ENCODE data around the gene TSFM. TPM values are rescaled to one million over a fixed set of nuclear protein-coding genes. Genes with fewer than 3 reads are reported as not detected.

Gene TSFM
- total RNA-seq, 1 donor from 2014 or later, result 28.4 TPM

GRCh38 chr12:57836442-57837375 is 54.1 kb downstream of the TSFM start:
- Mint-ChIP-seq H3K27me3 (no peaks in the 10 kb centered on the region), H3K9me3 (no peaks in the 10 kb centered on the region), H3K27ac (peak overlapping the region; percentile 84), H3K4me3 (peak overlapping the region; percentile 64), H3K4me1 (peaks cover 97% of the 10 kb centered on the region), H3K36me3 (ENCODE audit: low read depth) (no peaks in the 10 kb centered on the region)
- intact Hi-C loops (cut with micrococcal nuclease), result loop anchor here (1.0 kb wide), 1 partner anchor 63 kb away; no protein-coding TSS in a partner anchor
- ATAC-seq (ENCODE audit: low read depth), result peak; percentile 20
- TF ChIP-seq CTCF (IDR thresholded peaks at IDR 0.05), result no peak
- ChIA-PET CTCF (interaction anchor here (1.2 to 4.9 kb wide), 3 partner anchors 60 to 69 kb away, joined by 3 to 35 read pairs (median 30); no protein-coding TSS in a partner anchor), POLR2A (interaction anchor here (0.7 to 8.0 kb wide), 10 partner anchors 9 to 105 kb away, joined by 3 to 91 read pairs (median 4); partner anchors contain the start of genes ATP23, CDK4, CTDSP2 and EEF1AKMT3)
- no peak for DNase-seq

GRCh38 chr12:57837864-57838562 is 55.4 kb downstream of the TSFM start:
- peak; percentile 61 for ATAC-seq (ENCODE audit: low read depth)

GRCh38 chr12:57838594-57839302 is 56.2 kb downstream of the TSFM start:
- Mint-ChIP-seq H3K9me3 (no peaks in the 10 kb centered on the region), H3K27ac (peak overlapping the region; percentile 73), H3K4me1 (peaks cover 98% of the 10 kb centered on the region), H3K4me3 (peak overlapping the region; percentile 50), H3K36me3 (ENCODE audit: low read depth) (peaks cover 6% of the 10 kb centered on the region), H3K27me3 (no peaks in the 10 kb centered on the region)
- intact Hi-C loops (cut with micrococcal nuclease), result loop anchor here (1.0 kb wide), 1 partner anchor 9 kb away; no protein-coding TSS in a partner anchor
- ChIA-PET POLR2A (interaction anchor here (1.0 to 8.0 kb wide), 3 partner anchors 7 to 58 kb away, joined by 3 to 91 read pairs (median 46); partner anchors contain the start of gene CTDSP2), CTCF (interaction anchor here (3.8 to 4.9 kb wide), 2 partner anchors 58 to 66 kb away, joined by 30 to 35 read pairs; no protein-coding TSS in a partner anchor)
- DNase-seq (no peak), ATAC-seq (ENCODE audit: low read depth) (no peak)
- TF ChIP-seq CTCF (IDR thresholded peaks at IDR 0.05), result no peak

More at GRCh38 chr12:57837864-57838562, 55.4 kb downstream of the TSFM start:
- no peaks in the 10 kb centered on the region for H3K27me3 Mint-ChIP-seq
- peaks cover 98% of the 10 kb centered on the region for H3K4me1 Mint-ChIP-seq
- CTCF ChIA-PET, result interaction anchor here (3.8 to 4.9 kb wide), 2 partner anchors 59 to 66 kb away, joined by 30 to 35 read pairs; no protein-coding TSS in a partner anchor
- H3K9me3 Mint-ChIP-seq, result no peaks in the 10 kb centered on the region
- no peak for DNase-seq
- intact Hi-C loops (cut with micrococcal nuclease), result loop anchor here (1.0 kb wide), 1 partner anchor 9 kb away; no protein-coding TSS in a partner anchor
- POLR2A ChIA-PET, result interaction anchor here (1.0 to 8.0 kb wide), 4 partner anchors 8 to 103 kb away, joined by 3 to 91 read pairs (median 25); partner anchors contain the start of genes ATP23 and CTDSP2
- TF ChIP-seq CTCF (IDR thresholded peaks at IDR 0.05), result no peak
- peak overlapping the region; percentile 73 for H3K27ac Mint-ChIP-seq
- H3K4me3 Mint-ChIP-seq, result peak overlapping the region; percentile 50
- peaks cover 4% of the 10 kb centered on the region for H3K36me3 Mint-ChIP-seq (ENCODE audit: low read depth)

- Mint-ChIP-seq H3K4me1 (peaks cover 95% of the 10 kb centered on the region), H3K36me3 (ENCODE audit: low read depth) (peaks cover 6% of the 10 kb centered on the region), H3K4me3 (no peak overlapping the region), H3K27ac (peak overlapping the region; percentile 73), H3K9me3 (no peaks in the 10 kb centered on the region), H3K27me3 (no peaks in the 10 kb centered on the region)
- intact Hi-C loops (cut with micrococcal nuclease), result no loop called here
- no peak for DNase-seq
- no peak for ATAC-seq (ENCODE audit: low read depth)
- CTCF ChIA-PET, result no interaction called here
- POLR2A ChIA-PET, result no interaction called here
- no peak for TF ChIP-seq CTCF (IDR thresholded peaks at IDR 0.05)
These were observed 57.4 kb downstream of the TSFM start for GRCh38 chr12:57839996-57840395.

Data from activated B cell treated with CpG ODN at 0.5 μM for 24 hours (primary cell).